HepG2 (cell line): ENCODE measurements around the gene ARAP3. TPM values are rescaled to one million over a fixed set of nuclear protein-coding genes. Genes with fewer than 3 reads are reported as not detected.
A peak's percentile ranks its signal among the peaks of the same experiment; 100 is the strongest.

Experiments used
- HNRNPK ChIP-seq: fragments of 200-400 bp; formaldehyde crosslinking; IDR thresholded peaks from 2 replicates; pipeline ENCODE4 v1.6.1; 2018; ENCODE audit warnings: low read length, low read depth, moderate library complexity, mild to moderate bottlenecking; ENCODE audit not compliant: poor library complexity, severe bottlenecking
- NR2F6 ChIP-seq, 2 experiments: IDR thresholded peaks; 2 replicates each; pipeline ENCODE4 v1.6.1; 2016; ENCODE audit warnings: antibody characterized with exemption in 1 of 2, mild to moderate bottlenecking in 1 of 2
- ONECUT2 ChIP-seq: sonication (generic); formaldehyde crosslinking; IDR thresholded peaks from 2 replicates; pipeline ENCODE4 v1.4.0; 2020; ENCODE audit warnings: missing genetic modification reagents
- POLR2AphosphoS5 ChIP-seq: IDR thresholded peaks from 2 replicates; pipeline ENCODE4 v1.6.1; 2012; ENCODE audit warnings: low read depth, low read length
- RBFOX2 ChIP-seq: fragments of 200-400 bp; formaldehyde crosslinking; IDR thresholded peaks from 2 replicates; pipeline ENCODE4 v1.6.1; 2017; ENCODE audit warnings: low read depth, mild to moderate bottlenecking, low read length
- RBM22 ChIP-seq: fragments of 200-400 bp; formaldehyde crosslinking; optimal IDR thresholded peaks from 2 replicates; pipeline ENCODE3; 2017; ENCODE audit warnings: mild to moderate bottlenecking, low read length, moderate library complexity
- SALL1 ChIP-seq: sonication (generic); formaldehyde crosslinking; IDR thresholded peaks from 2 replicates; pipeline ENCODE4 v1.8.0; 2022; ENCODE audit warnings: mild to moderate bottlenecking, missing genetic modification reagents
- SYNCRIP ChIP-seq: fragments of 200-400 bp; formaldehyde crosslinking; IDR thresholded peaks from 2 replicates; pipeline ENCODE4 v1.6.1; 2018; ENCODE audit warnings: mild to moderate bottlenecking, low read depth, low read length; ENCODE audit not compliant: insufficient read depth
- ZNF180 ChIP-seq: sonication (generic); formaldehyde crosslinking; IDR thresholded peaks from 2 replicates; pipeline ENCODE4 v1.4.0; 2020; ENCODE audit warnings: low read depth, missing genetic modification reagents, borderline replicate concordance
- ZNF256 ChIP-seq: sonication (generic); formaldehyde crosslinking; conservative IDR thresholded peaks from 2 replicates; pipeline ENCODE4 v1.4.0; 2020; ENCODE audit warnings: missing genetic modification reagents
- ZNF792 ChIP-seq: IDR thresholded peaks from 2 replicates; pipeline ENCODE4 v1.6.1; 2016
- polyA plus RNA-seq, 8 experiments: library from polyadenylated mRNA; depleted of rRNA in 3 of 8; stranded (reverse) in 7 of 8; unstranded in 1 of 8; fragments of >200 nt; fragmentation: Illumina TruSeq in 4 of 8; extraction: Trizol in 4 of 8; gene quantifications; 2 replicates each; pipeline versions ENCODE4 v1.2.1 to v1.2.3, GENCODE V29; 2011 to 2016; ENCODE audit warnings: low read depth in 4 of 8, missing spikeins in 1 of 8, mixed read lengths in 1 of 8; ENCODE audit not compliant: insufficient read depth in 1 of 8
- total RNA-seq, 5 experiments: library from RNA; depleted of rRNA; stranded (reverse); fragments of >200 nt; fragmentation: Illumina TruSeq; extraction: Trizol; gene quantifications; 2 replicates each; pipeline ENCODE4 v1.2.3, GENCODE V29; 2016; ENCODE audit warnings: low read depth in 1 of 5
- TF ChIP-seq, protein P1 (sequence below): sonication (generic); formaldehyde crosslinking; IDR thresholded peaks from 2 replicates; pipeline ENCODE4 v1.4.0; 2020; ENCODE audit warnings: missing genetic modification reagents
- TF ChIP-seq, protein P2 (sequence below): sonication (generic); formaldehyde crosslinking; IDR thresholded peaks from 2 replicates; pipeline ENCODE4 v1.5.0; 2020; ENCODE audit warnings: mild to moderate bottlenecking, missing genetic modification reagents
- TF ChIP-seq, protein P3 (sequence below): sonication (generic); formaldehyde crosslinking; IDR thresholded peaks from 2 replicates; pipeline ENCODE4 v1.4.0; 2020; ENCODE audit warnings: missing genetic modification reagents, mild to moderate bottlenecking, borderline replicate concordance
- TF ChIP-seq, protein P4 (sequence below): sonication (generic); formaldehyde crosslinking; IDR thresholded peaks from 2 replicates; pipeline ENCODE4 v1.4.0; 2020; ENCODE audit warnings: missing genetic modification reagents, borderline replicate concordance
- TF ChIP-seq, protein P5 (sequence below): sonication (generic); formaldehyde crosslinking; IDR thresholded peaks from 2 replicates; pipeline ENCODE4 v1.8.0; 2022; ENCODE audit warnings: mild to moderate bottlenecking, missing genetic modification reagents, moderate library complexity

ARAP3 gene
- total and polyA plus RNA-seq, 2 of the 13 experiments (the other 11 are each of a cell fraction or from before 2014, with no cell fraction given): 0.25 TPM; not detected in 1

- TF ChIP-seq, protein P1, sequence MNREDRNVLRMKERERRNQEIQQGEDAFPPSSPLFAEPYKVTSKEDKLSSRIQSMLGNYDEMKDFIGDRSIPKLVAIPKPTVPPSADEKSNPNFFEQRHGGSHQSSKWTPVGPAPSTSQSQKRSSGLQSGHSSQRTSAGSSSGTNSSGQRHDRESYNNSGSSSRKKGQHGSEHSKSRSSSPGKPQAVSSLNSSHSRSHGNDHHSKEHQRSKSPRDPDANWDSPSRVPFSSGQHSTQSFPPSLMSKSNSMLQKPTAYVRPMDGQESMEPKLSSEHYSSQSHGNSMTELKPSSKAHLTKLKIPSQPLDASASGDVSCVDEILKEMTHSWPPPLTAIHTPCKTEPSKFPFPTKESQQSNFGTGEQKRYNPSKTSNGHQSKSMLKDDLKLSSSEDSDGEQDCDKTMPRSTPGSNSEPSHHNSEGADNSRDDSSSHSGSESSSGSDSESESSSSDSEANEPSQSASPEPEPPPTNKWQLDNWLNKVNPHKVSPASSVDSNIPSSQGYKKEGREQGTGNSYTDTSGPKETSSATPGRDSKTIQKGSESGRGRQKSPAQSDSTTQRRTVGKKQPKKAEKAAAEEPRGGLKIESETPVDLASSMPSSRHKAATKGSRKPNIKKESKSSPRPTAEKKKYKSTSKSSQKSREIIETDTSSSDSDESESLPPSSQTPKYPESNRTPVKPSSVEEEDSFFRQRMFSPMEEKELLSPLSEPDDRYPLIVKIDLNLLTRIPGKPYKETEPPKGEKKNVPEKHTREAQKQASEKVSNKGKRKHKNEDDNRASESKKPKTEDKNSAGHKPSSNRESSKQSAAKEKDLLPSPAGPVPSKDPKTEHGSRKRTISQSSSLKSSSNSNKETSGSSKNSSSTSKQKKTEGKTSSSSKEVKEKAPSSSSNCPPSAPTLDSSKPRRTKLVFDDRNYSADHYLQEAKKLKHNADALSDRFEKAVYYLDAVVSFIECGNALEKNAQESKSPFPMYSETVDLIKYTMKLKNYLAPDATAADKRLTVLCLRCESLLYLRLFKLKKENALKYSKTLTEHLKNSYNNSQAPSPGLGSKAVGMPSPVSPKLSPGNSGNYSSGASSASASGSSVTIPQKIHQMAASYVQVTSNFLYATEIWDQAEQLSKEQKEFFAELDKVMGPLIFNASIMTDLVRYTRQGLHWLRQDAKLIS (CRISPR knock-in tag): no peak
- TF ChIP-seq, protein P2, sequence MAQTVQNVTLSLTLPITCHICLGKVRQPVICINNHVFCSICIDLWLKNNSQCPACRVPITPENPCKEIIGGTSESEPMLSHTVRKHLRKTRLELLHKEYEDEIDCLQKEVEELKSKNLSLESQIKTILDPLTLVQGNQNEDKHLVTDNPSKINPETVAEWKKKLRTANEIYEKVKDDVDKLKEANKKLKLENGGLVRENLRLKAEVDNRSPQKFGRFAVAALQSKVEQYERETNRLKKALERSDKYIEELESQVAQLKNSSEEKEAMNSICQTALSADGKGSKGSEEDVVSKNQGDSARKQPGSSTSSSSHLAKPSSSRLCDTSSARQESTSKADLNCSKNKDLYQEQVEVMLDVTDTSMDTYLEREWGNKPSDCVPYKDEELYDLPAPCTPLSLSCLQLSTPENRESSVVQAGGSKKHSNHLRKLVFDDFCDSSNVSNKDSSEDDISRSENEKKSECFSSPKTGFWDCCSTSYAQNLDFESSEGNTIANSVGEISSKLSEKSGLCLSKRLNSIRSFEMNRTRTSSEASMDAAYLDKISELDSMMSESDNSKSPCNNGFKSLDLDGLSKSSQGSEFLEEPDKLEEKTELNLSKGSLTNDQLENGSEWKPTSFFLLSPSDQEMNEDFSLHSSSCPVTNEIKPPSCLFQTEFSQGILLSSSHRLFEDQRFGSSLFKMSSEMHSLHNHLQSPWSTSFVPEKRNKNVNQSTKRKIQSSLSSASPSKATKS (CRISPR knock-in tag): no peak
- TF ChIP-seq, protein P3, sequence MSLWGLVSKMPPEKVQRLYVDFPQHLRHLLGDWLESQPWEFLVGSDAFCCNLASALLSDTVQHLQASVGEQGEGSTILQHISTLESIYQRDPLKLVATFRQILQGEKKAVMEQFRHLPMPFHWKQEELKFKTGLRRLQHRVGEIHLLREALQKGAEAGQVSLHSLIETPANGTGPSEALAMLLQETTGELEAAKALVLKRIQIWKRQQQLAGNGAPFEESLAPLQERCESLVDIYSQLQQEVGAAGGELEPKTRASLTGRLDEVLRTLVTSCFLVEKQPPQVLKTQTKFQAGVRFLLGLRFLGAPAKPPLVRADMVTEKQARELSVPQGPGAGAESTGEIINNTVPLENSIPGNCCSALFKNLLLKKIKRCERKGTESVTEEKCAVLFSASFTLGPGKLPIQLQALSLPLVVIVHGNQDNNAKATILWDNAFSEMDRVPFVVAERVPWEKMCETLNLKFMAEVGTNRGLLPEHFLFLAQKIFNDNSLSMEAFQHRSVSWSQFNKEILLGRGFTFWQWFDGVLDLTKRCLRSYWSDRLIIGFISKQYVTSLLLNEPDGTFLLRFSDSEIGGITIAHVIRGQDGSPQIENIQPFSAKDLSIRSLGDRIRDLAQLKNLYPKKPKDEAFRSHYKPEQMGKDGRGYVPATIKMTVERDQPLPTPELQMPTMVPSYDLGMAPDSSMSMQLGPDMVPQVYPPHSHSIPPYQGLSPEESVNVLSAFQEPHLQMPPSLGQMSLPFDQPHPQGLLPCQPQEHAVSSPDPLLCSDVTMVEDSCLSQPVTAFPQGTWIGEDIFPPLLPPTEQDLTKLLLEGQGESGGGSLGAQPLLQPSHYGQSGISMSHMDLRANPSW (CRISPR knock-in tag): no peak
- no peak for TF ChIP-seq ONECUT2 (CRISPR knock-in tag)
- TF ChIP-seq ZNF792 (CRISPR knock-in tag): 0 out of 2 replicates have a peak, but pooled peaks have one; percentile 44
- peak; percentile 66 for TF ChIP-seq POLR2AphosphoS5
- TF ChIP-seq RBM22: no peak
- TF ChIP-seq SALL1 (CRISPR knock-in tag): peak; percentile 53; the same call in 1 of the 2 replicates
- TF ChIP-seq, protein P4, sequence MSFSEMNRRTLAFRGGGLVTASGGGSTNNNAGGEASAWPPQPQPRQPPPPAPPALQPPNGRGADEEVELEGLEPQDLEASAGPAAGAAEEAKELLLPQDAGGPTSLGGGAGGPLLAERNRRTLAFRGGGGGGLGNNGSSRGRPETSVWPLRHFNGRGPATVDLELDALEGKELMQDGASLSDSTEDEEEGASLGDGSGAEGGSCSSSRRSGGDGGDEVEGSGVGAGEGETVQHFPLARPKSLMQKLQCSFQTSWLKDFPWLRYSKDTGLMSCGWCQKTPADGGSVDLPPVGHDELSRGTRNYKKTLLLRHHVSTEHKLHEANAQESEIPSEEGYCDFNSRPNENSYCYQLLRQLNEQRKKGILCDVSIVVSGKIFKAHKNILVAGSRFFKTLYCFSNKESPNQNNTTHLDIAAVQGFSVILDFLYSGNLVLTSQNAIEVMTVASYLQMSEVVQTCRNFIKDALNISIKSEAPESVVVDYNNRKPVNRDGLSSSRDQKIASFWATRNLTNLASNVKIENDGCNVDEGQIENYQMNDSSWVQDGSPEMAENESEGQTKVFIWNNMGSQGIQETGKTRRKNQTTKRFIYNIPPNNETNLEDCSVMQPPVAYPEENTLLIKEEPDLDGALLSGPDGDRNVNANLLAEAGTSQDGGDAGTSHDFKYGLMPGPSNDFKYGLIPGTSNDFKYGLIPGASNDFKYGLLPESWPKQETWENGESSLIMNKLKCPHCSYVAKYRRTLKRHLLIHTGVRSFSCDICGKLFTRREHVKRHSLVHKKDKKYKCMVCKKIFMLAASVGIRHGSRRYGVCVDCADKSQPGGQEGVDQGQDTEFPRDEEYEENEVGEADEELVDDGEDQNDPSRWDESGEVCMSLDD (CRISPR knock-in tag): no peak
- no peak for TF ChIP-seq ZNF256
- no peak for TF ChIP-seq SYNCRIP
- TF ChIP-seq, protein P5, sequence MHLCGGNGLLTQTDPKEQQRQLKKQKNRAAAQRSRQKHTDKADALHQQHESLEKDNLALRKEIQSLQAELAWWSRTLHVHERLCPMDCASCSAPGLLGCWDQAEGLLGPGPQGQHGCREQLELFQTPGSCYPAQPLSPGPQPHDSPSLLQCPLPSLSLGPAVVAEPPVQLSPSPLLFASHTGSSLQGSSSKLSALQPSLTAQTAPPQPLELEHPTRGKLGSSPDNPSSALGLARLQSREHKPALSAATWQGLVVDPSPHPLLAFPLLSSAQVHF (CRISPR knock-in tag): no peak
- TF ChIP-seq RBFOX2: peak; percentile 60
- no peak for TF ChIP-seq HNRNPK
- no peak for TF ChIP-seq NR2F6 (IDR thresholded peaks at IDR 0.05)
- TF ChIP-seq NR2F6 (CRISPR knock-in tag; IDR thresholded peaks at IDR 0.05): 0 out of 2 replicates have a peak, but pooled peaks have one; percentile 5
- no peak for TF ChIP-seq ZNF180 (CRISPR knock-in tag)
These were observed 30.9 kb downstream of the ARAP3 start, which contains the start of gene FCHSD1 (continued) for GRCh38 chr5:141650851-141651727.
